GM18498 (cell line): ENCODE results near the gene CHMP3.
"Not testable (repeated sequence)": the region's sequence is repeated elsewhere in the genome, so short reads cannot be mapped to it uniquely, and the experiment has no call there.

Experiments used
- ATAC-seq: cut with Tn5 transposase; IDR thresholded peaks from one replicate; pipeline ENCODE4 v1.9.1; 2021; ENCODE audit warnings: mild to moderate bottlenecking, moderate library complexity; ENCODE audit not compliant: unreplicated experiment

Gene CHMP3

GRCh38 chr2:86512892-86513291, 50.4 kb downstream of the CHMP3 start:
- no peak for ATAC-seq

GRCh38 chr2:86512034-86512433, 51.2 kb downstream of the CHMP3 start:
- no peak for ATAC-seq

GRCh38 chr2:86510436-86510933, 52.8 kb downstream of the CHMP3 start:
- no peak for ATAC-seq

- ATAC-seq: no peak
Observed at GRCh38 chr2:86507600-86507999, 55.6 kb downstream of the CHMP3 start.

GRCh38 chr2:86500325-86501083, 62.7 kb downstream of the CHMP3 start:
- no peak for ATAC-seq

- ATAC-seq: no peak
Observed at GRCh38 chr2:86499326-86499725, 63.9 kb downstream of the CHMP3 start.

GRCh38 chr2:86498468-86499260, 64.6 kb downstream of the CHMP3 start:
- no peak for ATAC-seq

- not testable (repeated sequence) for ATAC-seq
Observed at GRCh38 chr2:86496391-86496790, 66.9 kb downstream of the CHMP3 start.

- no peak for ATAC-seq
Observed at GRCh38 chr2:86492048-86492453, 71.2 kb downstream of the CHMP3 start.

- no peak for ATAC-seq
Observed at GRCh38 chr2:86491088-86491487, 72.2 kb downstream of the CHMP3 start.

- ATAC-seq: no peak
Observed at GRCh38 chr2:86490245-86490644, 73.0 kb downstream of the CHMP3 start.

- ATAC-seq: no peak
Observed at GRCh38 chr2:86489542-86489941, 73.7 kb downstream of the CHMP3 start.

- no peak for ATAC-seq
Observed at GRCh38 chr2:86488561-86489250, 74.5 kb downstream of the CHMP3 start.

- no peak for ATAC-seq
Observed at GRCh38 chr2:86487062-86487461, 76.2 kb downstream of the CHMP3 start.

- ATAC-seq: no peak
Observed at GRCh38 chr2:86485802-86486201, 77.4 kb downstream of the CHMP3 start.

GRCh38 chr2:86485103-86485502, 78.1 kb downstream of the CHMP3 start:
- no peak for ATAC-seq

GRCh38 chr2:86484385-86484784, 78.9 kb downstream of the CHMP3 start:
- ATAC-seq: no peak

GRCh38 chr2:86482034-86482433, 81.2 kb downstream of the CHMP3 start:
- no peak for ATAC-seq

- ATAC-seq: no peak
Observed at GRCh38 chr2:86480105-86480504, 83.1 kb downstream of the CHMP3 start.

GRCh38 chr2:86477349-86477748, 85.9 kb downstream of the CHMP3 start:
- ATAC-seq: no peak

- ATAC-seq: no peak
Observed at GRCh38 chr2:86476918-86477317, 86.3 kb downstream of the CHMP3 start.
